B cell (primary cell): ENCODE data around the gene METTL9. TPM values are rescaled to one million over a fixed set of nuclear protein-coding genes. Genes with fewer than 3 reads are reported as not detected.

Experiments used
- ATAC-seq: fragments of 200-7000 bp; cut with Tn5 transposase; one replicate; pipeline ENCODE4 v1.10.0; 2021; ENCODE audit warnings: low read depth, mild to moderate bottlenecking, moderate number of reproducible peaks, moderate library complexity
- CTCF ChIA-PET: fragments of 350-600 bp; sonication (Branson Sonifier 250); formaldehyde crosslinking; loops from one replicate; lab custom pipeline; 2021; ENCODE audit warnings: antibody characterized with exemption, inconsistent platforms; lab: Charles Lee
- POLR2A ChIA-PET: fragments of 350-600 bp; sonication (Branson Sonifier 250); formaldehyde crosslinking; loops from one replicate; lab custom pipeline; 2021; ENCODE audit warnings: antibody characterized with exemption; lab: Charles Lee
- DNase-seq: peaks from one replicate; pipeline ENCODE4 v3.0.0; 2013
- H2AFZ ChIP-seq: 2 replicates; pipeline ENCODE4 v1.6.1; 2012; ENCODE audit warnings: mild to moderate bottlenecking, low read depth, low read length; ENCODE audit not compliant: insufficient read depth, poor library complexity, severe bottlenecking
- H3K27ac ChIP-seq, 2 donors: 1 replicate in 1 of 2; 2 replicates in 1 of 2; pipeline ENCODE4 v1.5.1; 2012 to 2013; ENCODE audit warnings: low read length in 2 of 2, mild to moderate bottlenecking in 2 of 2, moderate library complexity in 1 of 2
- H3K27me3 ChIP-seq, 4 experiments: fragments of 200-600 bp in 1 of 4; sonication (generic) in 1 of 4; replicated peaks in 1 of 4; 1 replicate in 2 of 4; 2 replicates in 2 of 4; pipeline versions ENCODE4 v1.6.1 to v1.7.0; 2013 to 2016; ENCODE audit warnings: low read length in 3 of 4, mild to moderate bottlenecking in 2 of 4, mixed read lengths in 1 of 4, moderate library complexity in 1 of 4; ENCODE audit not compliant: insufficient read depth in 4 of 4, control insufficient read depth in 3 of 4; ENCODE audit errors: control extremely low read depth in 1 of 4
- H3K36me3 ChIP-seq, 2 experiments: replicated peaks in 1 of 2; 1 replicate in 1 of 2; 2 replicates in 1 of 2; pipeline versions ENCODE4 v1.6.1 to v1.7.1; 2013; ENCODE audit warnings: low read length in 1 of 2; ENCODE audit not compliant: insufficient read depth in 2 of 2, control insufficient read depth in 1 of 2; ENCODE audit errors: control extremely low read depth in 1 of 2, extremely low read depth in 1 of 2
- H3K4me1 ChIP-seq, 2 donors: fragments of 200-600 bp in 1 of 2; sonication (generic) in 1 of 2; 1 replicate in 1 of 2; 2 replicates in 1 of 2; pipeline versions ENCODE4 v1.5.1 to v1.6.1; 2013 to 2017; ENCODE audit warnings: low read length in 2 of 2; ENCODE audit not compliant: control insufficient read depth in 2 of 2, insufficient read depth in 2 of 2
- H3K4me2 ChIP-seq: replicated peaks from 2 replicates; pipeline ENCODE3; 2012; ENCODE audit warnings: mild to moderate bottlenecking, low read depth, low read length; ENCODE audit not compliant: poor library complexity, severe bottlenecking
- H3K4me3 ChIP-seq, 5 experiments: fragments of 200-600 bp in 1 of 5; sonication (generic) in 1 of 5; 1 replicate in 3 of 5; 2 replicates in 2 of 5; pipeline versions ENCODE4 v1.5.1 to v1.7.0; 2011 to 2016; ENCODE audit warnings: low read length in 4 of 5, mild to moderate bottlenecking in 4 of 5, low read depth in 2 of 5, control low read depth in 1 of 5, moderate library complexity in 1 of 5; ENCODE audit not compliant: insufficient read depth in 1 of 5; ENCODE audit errors: control extremely low read depth in 1 of 5, extremely low read depth in 1 of 5
- H3K79me2 ChIP-seq: fragments of 200-600 bp; sonication (generic); one replicate; pipeline ENCODE4 v1.6.0; 2016; ENCODE audit warnings: low read length; ENCODE audit not compliant: control insufficient read depth, insufficient read depth
- H3K9ac ChIP-seq: fragments of 200-600 bp; sonication (generic); 2 replicates; pipeline ENCODE4 v1.6.1; 2017; ENCODE audit warnings: mild to moderate bottlenecking, low read length, moderate library complexity
- H3K9me3 ChIP-seq, 3 donors: one replicate each; pipeline versions ENCODE4 v1.6.1 to v1.7.1; 2013; ENCODE audit warnings: low read length in 2 of 3; ENCODE audit not compliant: control insufficient read depth in 2 of 3, insufficient read depth in 1 of 3; ENCODE audit errors: control extremely low read depth in 1 of 3
- H4K20me1 ChIP-seq: 2 replicates; pipeline ENCODE4 v1.6.0; 2012; ENCODE audit warnings: mild to moderate bottlenecking, low read length; ENCODE audit not compliant: insufficient read depth, control insufficient read depth, poor library complexity, severe bottlenecking
- H3K27ac Mint-ChIP-seq: one replicate; pipeline ENCODE4 v1.8.0; 2021; ENCODE audit warnings: mixed read lengths
- H3K27me3 Mint-ChIP-seq: one replicate; pipeline ENCODE4 v1.8.0; 2021; ENCODE audit warnings: mixed read lengths
- H3K4me1 Mint-ChIP-seq: one replicate; pipeline ENCODE4 v1.8.0; 2021; ENCODE audit warnings: mixed read lengths
- H3K4me3 Mint-ChIP-seq: one replicate; pipeline ENCODE4 v1.8.0; 2021; ENCODE audit warnings: mixed read lengths
- H3K9me3 Mint-ChIP-seq: one replicate; pipeline ENCODE4 v1.8.0; 2022; ENCODE audit warnings: mixed read lengths; ENCODE audit not compliant: insufficient read depth
- EZH2 ChIP-seq: IDR thresholded peaks from 2 replicates; pipeline ENCODE4 v1.6.1; 2012; ENCODE audit warnings: borderline replicate concordance, low read depth, mild to moderate bottlenecking, moderate library complexity, low read length; ENCODE audit not compliant: insufficient read depth, poor library complexity, severe bottlenecking
- WGBS: methylation state at CpG from one replicate; pipeline ENCODE4 v1.1.5; 2013; ENCODE audit warnings: missing lambda C conversion rate; ENCODE audit not compliant: insufficient coverage; 5-methylcytosine and 5-hydroxymethylcytosine counted together
- intact Hi-C: fragments of 100-400 bp; cut with micrococcal nuclease; formaldehyde crosslinking; loops from one replicate; pipeline ENCODE4 v1.10.0; 2022
- polyA plus RNA-seq: library from polyadenylated mRNA; depleted of rRNA; stranded (reverse); fragments of >200 nt; gene quantifications from 2 replicates; pipeline ENCODE4 v1.2.3, GENCODE V29; 2012
- total RNA-seq, 2 donors: library from RNA; stranded (reverse); fragments of 120-200 nt in 1 of 2; gene quantifications; 1 replicate in 1 of 2; 2 replicates in 1 of 2; pipeline versions ENCODE4 v1.2.3 to v1.2.4, GENCODE V29; 2013 to 2022
- TF ChIP-seq, protein P1 (sequence below): fragments of 200-600 bp; IDR thresholded peaks from one replicate; pipeline ENCODE4 v1.8.0; 2022; ENCODE audit warnings: antibody characterized with exemption, mild to moderate bottlenecking

METTL9 gene
- total and polyA plus RNA-seq, 2 donors (not counting 1 experiment from before 2014, with no cell fraction given): 34.0 to 57.7 TPM

DNA sequence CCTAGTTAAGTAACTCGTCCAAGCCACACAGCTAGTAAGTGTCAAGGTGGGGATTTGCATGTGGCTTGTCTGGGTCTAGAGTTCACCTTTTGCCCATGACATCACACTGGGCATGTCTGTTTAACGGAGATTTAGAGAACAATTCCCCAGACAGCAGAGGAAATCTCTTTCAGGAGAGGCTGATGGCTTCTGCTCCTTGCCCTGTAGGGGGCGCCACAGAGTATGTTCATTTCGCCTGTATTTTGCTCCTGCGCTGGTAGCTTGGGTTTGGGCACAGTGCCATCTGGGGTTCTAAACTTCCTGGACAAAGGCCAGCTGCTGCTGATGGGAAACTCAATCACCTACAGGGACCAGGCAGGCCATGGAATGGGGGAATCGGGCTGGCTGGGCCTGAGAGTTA is 84.8 kb downstream of the METTL9 start:
- Histone ChIP-seq H3K9ac (no peak overlapping the region), H3K27ac (no peak overlapping the region), H4K20me1 (no peaks in the 10 kb centered on the region), H3K79me2 (no peaks in the 10 kb centered on the region), H2AFZ (no peak overlapping the region), H3K27me3 (peaks cover 0 to 8% (median 4%) of the 10 kb centered on the region in 4 experiments), H3K4me2 (no peak overlapping the region), H3K36me3 (no peaks in the 10 kb centered on the region), H3K4me3 (no peak overlapping the region), H3K9me3 (peaks cover 0 to 3% (median 0%) of the 10 kb centered on the region in 3 donors), H3K4me1 (peaks cover 0 to 5% of the 10 kb centered on the region in 2 donors)
- H3K4me1 Mint-ChIP-seq: no peaks in the 10 kb centered on the region
- ChIA-PET CTCF (interaction anchor here (1.5 to 1.7 kb wide), 2 partner anchors 11 to 27 kb away, joined by 5 to 6 read pairs; no protein-coding TSS in a partner anchor), POLR2A (no interaction called here)
- H3K4me3 Mint-ChIP-seq: no peak overlapping the region
- intact Hi-C loops: no loop called here
- ATAC-seq (no peak), DNase-seq (peak; percentile 37)
- TF ChIP-seq, protein P1, sequence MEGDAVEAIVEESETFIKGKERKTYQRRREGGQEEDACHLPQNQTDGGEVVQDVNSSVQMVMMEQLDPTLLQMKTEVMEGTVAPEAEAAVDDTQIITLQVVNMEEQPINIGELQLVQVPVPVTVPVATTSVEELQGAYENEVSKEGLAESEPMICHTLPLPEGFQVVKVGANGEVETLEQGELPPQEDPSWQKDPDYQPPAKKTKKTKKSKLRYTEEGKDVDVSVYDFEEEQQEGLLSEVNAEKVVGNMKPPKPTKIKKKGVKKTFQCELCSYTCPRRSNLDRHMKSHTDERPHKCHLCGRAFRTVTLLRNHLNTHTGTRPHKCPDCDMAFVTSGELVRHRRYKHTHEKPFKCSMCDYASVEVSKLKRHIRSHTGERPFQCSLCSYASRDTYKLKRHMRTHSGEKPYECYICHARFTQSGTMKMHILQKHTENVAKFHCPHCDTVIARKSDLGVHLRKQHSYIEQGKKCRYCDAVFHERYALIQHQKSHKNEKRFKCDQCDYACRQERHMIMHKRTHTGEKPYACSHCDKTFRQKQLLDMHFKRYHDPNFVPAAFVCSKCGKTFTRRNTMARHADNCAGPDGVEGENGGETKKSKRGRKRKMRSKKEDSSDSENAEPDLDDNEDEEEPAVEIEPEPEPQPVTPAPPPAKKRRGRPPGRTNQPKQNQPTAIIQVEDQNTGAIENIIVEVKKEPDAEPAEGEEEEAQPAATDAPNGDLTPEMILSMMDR: peak; percentile 60
- no peak for TF ChIP-seq EZH2
- no peaks in the 10 kb centered on the region for H3K9me3 Mint-ChIP-seq
- peaks cover 15% of the 10 kb centered on the region for H3K27me3 Mint-ChIP-seq
- no peak overlapping the region for H3K27ac Mint-ChIP-seq
- WGBS: 32% methylated on average over 5 of the region's 6 CpGs

DNA sequence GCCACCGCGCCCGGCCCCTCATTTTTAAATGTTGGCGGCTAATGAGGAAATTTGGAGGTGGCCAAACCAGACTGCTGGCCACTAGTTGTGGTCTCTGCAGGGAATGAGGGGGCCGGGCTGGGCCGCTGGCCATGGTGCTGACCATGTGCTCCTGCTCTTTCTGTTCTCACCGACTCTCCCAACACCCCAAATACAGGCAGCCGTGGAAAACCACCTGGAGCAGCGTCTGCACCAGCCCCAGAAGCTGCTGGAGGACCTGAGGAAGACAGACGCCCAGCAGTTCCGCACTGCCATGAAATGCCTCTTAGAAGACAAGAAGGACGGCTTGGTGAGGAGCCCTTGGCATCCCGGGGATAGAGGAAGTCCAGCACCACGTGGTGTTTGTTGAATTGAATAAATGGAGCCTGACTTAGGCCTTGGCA is 85.7 kb downstream of the METTL9 start:
- Histone ChIP-seq H2AFZ (no peak overlapping the region), H3K9ac (no peak overlapping the region), H3K79me2 (no peaks in the 10 kb centered on the region), H3K27ac (no peak overlapping the region), H4K20me1 (no peaks in the 10 kb centered on the region), H3K4me1 (peaks cover 0 to 5% of the 10 kb centered on the region in 2 donors), H3K4me2 (no peak overlapping the region), H3K4me3 (no peak overlapping the region), H3K36me3 (no peaks in the 10 kb centered on the region), H3K9me3 (peaks cover 0 to 3% (median 0%) of the 10 kb centered on the region in 3 donors), H3K27me3 (peaks cover 0 to 8% (median 4%) of the 10 kb centered on the region in 4 experiments)
- POLR2A ChIA-PET: no interaction called here
- no peak overlapping the region for H3K4me3 Mint-ChIP-seq
- H3K9me3 Mint-ChIP-seq: no peaks in the 10 kb centered on the region
- ATAC-seq (no peak), DNase-seq (no peak)
- H3K27ac Mint-ChIP-seq: no peak overlapping the region
- CTCF ChIA-PET: interaction anchor here (2.1 kb wide), 1 partner anchor 22 kb away, joined by 5 read pairs; no protein-coding TSS in a partner anchor
- 77% methylated on average over 9 of the region's 14 CpGs for WGBS
- TF ChIP-seq EZH2: no peak
- TF ChIP-seq, protein P1: no peak
- intact Hi-C loops: no loop called here
- peaks cover 15% of the 10 kb centered on the region for H3K27me3 Mint-ChIP-seq
- H3K4me1 Mint-ChIP-seq: no peaks in the 10 kb centered on the region
